CD4-positive, alpha-beta memory T cell (primary cell): ENCODE measurements around the gene CNTN5. TPM values are rescaled to one million over a fixed set of nuclear protein-coding genes. Genes with fewer than 3 reads are reported as not detected.

Source experiments
- CTCF ChIA-PET: fragments of 350-600 bp; sonication (Branson Sonifier 250); formaldehyde crosslinking; loops from one replicate; lab custom pipeline; 2021; ENCODE audit warnings: inconsistent platforms; ENCODE audit not compliant: partially characterized antibody; lab: Charles Lee
- POLR2A ChIA-PET: fragments of 350-600 bp; sonication (Branson Sonifier 250); formaldehyde crosslinking; loops from one replicate; lab custom pipeline; 2021; ENCODE audit not compliant: partially characterized antibody; lab: Charles Lee
- DNase-seq, 5 donors: peaks; one replicate each; pipeline versions ENCODE4 v3.0.0 to v3.0.0-alpha.2; 2020 to 2022; ENCODE audit warnings: mixed read lengths in 1 of 5
- H3K27ac ChIP-seq: one replicate; pipeline ENCODE4 v1.7.0; 2013; ENCODE audit warnings: low read depth, low read length
- H3K27me3 ChIP-seq: 2 replicates; pipeline ENCODE4 v1.7.0; 2013; ENCODE audit warnings: mild to moderate bottlenecking, low read length, moderate library complexity; ENCODE audit not compliant: insufficient read depth
- H3K36me3 ChIP-seq: 2 replicates; pipeline ENCODE4 v1.7.0; 2013; ENCODE audit warnings: mild to moderate bottlenecking, low read length, moderate library complexity; ENCODE audit not compliant: insufficient read depth
- H3K4me1 ChIP-seq: 2 replicates; pipeline ENCODE4 v1.7.0; 2013; ENCODE audit warnings: mild to moderate bottlenecking, low read length, moderate library complexity; ENCODE audit not compliant: insufficient read depth
- H3K4me3 ChIP-seq, 2 donors: one replicate each; pipeline ENCODE4 v1.7.0; 2013; ENCODE audit warnings: low read length in 2 of 2, mild to moderate bottlenecking in 1 of 2
- H3K9me3 ChIP-seq, 2 donors: one replicate each; pipeline ENCODE4 v1.7.0; 2013; ENCODE audit warnings: low read length in 2 of 2, control low read depth in 1 of 2; ENCODE audit not compliant: control insufficient read depth in 1 of 2
- H3K27ac Mint-ChIP-seq, 7 donors: one replicate each; pipeline ENCODE4 v1.8.0; 2020 to 2021; ENCODE audit warnings: mixed read lengths in 7 of 7, mild to moderate bottlenecking in 6 of 7, inconsistent platforms in 3 of 7, moderate library complexity in 3 of 7
- H3K27me3 Mint-ChIP-seq, 2 donors: one replicate each; pipeline ENCODE4 v1.8.0; 2020 to 2021; ENCODE audit warnings: mixed read lengths in 2 of 2
- H3K36me3 Mint-ChIP-seq, 2 donors: one replicate each; pipeline ENCODE4 v1.8.0; 2020 to 2021; ENCODE audit warnings: mixed read lengths in 2 of 2, inconsistent platforms in 1 of 2, mild to moderate bottlenecking in 1 of 2
- H3K4me1 Mint-ChIP-seq, 4 donors: one replicate each; pipeline ENCODE4 v1.8.0; 2020 to 2021; ENCODE audit warnings: mixed read lengths in 4 of 4, mild to moderate bottlenecking in 1 of 4
- H3K4me3 Mint-ChIP-seq, 8 donors: one replicate each; pipeline ENCODE4 v1.8.0; 2020 to 2021; ENCODE audit warnings: mixed read lengths in 8 of 8, mild to moderate bottlenecking in 7 of 8, moderate library complexity in 6 of 8, inconsistent platforms in 3 of 8
- H3K9me3 Mint-ChIP-seq, 8 donors: one replicate each; pipeline ENCODE4 v1.8.0; 2020 to 2021; ENCODE audit warnings: mixed read lengths in 8 of 8, mild to moderate bottlenecking in 5 of 8, inconsistent platforms in 3 of 8, moderate library complexity in 1 of 8
- intact Hi-C: fragments of 100-400 bp; cut with micrococcal nuclease; formaldehyde crosslinking; loops from one replicate; pipeline ENCODE4 v1.15.1; 2023
- polyA plus RNA-seq, 2 donors: library from polyadenylated mRNA; unstranded; fragments of 300-500 nt; fragmentation: Illumina TruSeq; gene quantifications; one replicate each; pipeline ENCODE4 v1.2.3, GENCODE V29; 2021
- total RNA-seq, 2 experiments: library from RNA; stranded (reverse); gene quantifications; one replicate each; pipeline ENCODE4 v1.2.3, GENCODE V29; 2021

CNTN5 gene
- total and polyA plus RNA-seq, 4 experiments from 2014 or later = not detected

DNA sequence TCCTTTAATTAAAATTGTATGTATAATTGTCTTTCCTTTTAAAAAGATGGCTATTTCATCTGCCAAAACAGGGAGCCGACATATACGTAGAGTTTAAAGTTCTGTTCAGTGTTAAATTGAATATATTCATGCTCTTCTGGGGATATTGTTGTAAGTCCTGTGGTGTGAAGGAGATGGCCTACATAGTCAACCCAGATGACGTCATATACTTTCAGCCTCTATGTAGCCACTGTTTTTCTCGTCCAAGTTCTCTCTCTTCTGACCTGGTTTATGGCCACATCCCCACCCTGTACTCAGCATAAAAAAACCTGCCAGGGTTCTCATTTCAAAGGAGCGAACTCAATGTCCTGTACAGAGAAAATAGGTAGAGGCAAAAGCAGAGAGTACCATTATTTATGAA lies 1156.9 kb downstream of the CNTN5 start:
- no peaks in the 10 kb centered on the region for H3K4me1 ChIP-seq
- POLR2A ChIA-PET = no interaction called here
- Mint-ChIP-seq H3K36me3 (no peaks in the 10 kb centered on the region), H3K27ac (no peak overlapping the region), H3K9me3 (peaks cover 2 to 25% (median 10%) of the 10 kb centered on the region in 8 donors), H3K4me1 (no peaks in the 10 kb centered on the region), H3K27me3 (no peaks in the 10 kb centered on the region), H3K4me3 (no peak overlapping the region)
- intact Hi-C loops = no loop called here
- no peak for DNase-seq
- no peak overlapping the region for H3K27ac ChIP-seq
- H3K27me3 ChIP-seq = no peaks in the 10 kb centered on the region
- H3K9me3 ChIP-seq = no peaks in the 10 kb centered on the region
- H3K4me3 ChIP-seq = no peak overlapping the region
- no peaks in the 10 kb centered on the region for H3K36me3 ChIP-seq
- CTCF ChIA-PET = no interaction called here

DNA sequence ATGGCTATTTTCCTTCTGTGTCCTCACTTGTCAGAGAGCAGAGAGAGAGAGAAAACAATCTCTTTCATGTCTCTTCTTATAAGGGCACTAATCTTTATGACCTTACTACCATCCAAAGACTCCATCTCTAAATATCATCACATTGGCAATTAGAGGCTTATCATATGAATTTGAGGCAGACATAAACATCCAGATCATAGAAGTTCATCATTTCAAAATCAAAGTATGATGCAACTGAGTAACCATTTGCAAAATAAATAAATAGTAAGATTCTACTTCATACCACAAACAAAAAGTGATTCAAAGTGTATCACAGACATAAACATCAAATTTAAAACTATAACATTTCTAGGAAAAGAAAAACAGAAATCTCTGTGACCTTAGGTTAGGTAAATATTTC lies 1161.6 kb downstream of the CNTN5 start:
- Histone ChIP-seq H3K27me3 (no peaks in the 10 kb centered on the region), H3K4me3 (no peak overlapping the region), H3K36me3 (no peaks in the 10 kb centered on the region), H3K4me1 (no peaks in the 10 kb centered on the region), H3K27ac (no peak overlapping the region), H3K9me3 (no peaks in the 10 kb centered on the region)
- Mint-ChIP-seq H3K27me3 (no peaks in the 10 kb centered on the region), H3K4me3 (no peak overlapping the region), H3K27ac (no peak overlapping the region), H3K4me1 (no peaks in the 10 kb centered on the region), H3K36me3 (no peaks in the 10 kb centered on the region), H3K9me3 (peaks cover 0 to 33% (median 16%) of the 10 kb centered on the region in 8 donors)
- CTCF ChIA-PET = no interaction called here
- intact Hi-C loops = no loop called here
- DNase-seq = no peak
- POLR2A ChIA-PET = no interaction called here

DNA sequence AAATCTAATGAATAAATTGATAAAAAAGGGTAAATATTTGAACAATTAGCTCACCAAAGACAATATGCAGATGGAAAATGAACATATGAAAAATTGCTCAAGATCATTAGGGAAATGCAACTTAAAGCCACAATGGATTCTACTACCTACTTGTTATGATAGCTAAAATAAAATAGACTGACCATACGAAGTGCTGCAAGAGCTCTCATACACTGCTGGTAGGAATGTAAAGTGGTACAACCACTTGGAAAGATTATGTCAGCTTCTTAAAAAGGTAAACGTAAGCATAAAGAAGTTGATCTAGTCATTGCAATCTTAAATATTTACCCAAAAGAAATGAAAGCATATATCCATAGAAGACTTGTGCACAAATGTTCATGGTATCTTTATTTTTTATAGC lies 1162.2 kb downstream of the CNTN5 start:
- H3K4me1 ChIP-seq = no peaks in the 10 kb centered on the region
- intact Hi-C loops = no loop called here
- no peak overlapping the region for H3K27ac Mint-ChIP-seq
- no peaks in the 10 kb centered on the region for H3K36me3 Mint-ChIP-seq
- H3K4me3 ChIP-seq = no peak overlapping the region
- H3K27me3 ChIP-seq = no peaks in the 10 kb centered on the region
- no peaks in the 10 kb centered on the region for H3K27me3 Mint-ChIP-seq
- DNase-seq = no peak
- no peaks in the 10 kb centered on the region for H3K36me3 ChIP-seq
- no peaks in the 10 kb centered on the region for H3K4me1 Mint-ChIP-seq
- no peak overlapping the region for H3K27ac ChIP-seq
- H3K9me3 Mint-ChIP-seq = peaks cover 0 to 34% (median 15%) of the 10 kb centered on the region in 8 donors
- ChIA-PET CTCF (interaction anchor here (1.5 kb wide), 1 partner anchor 38 kb away, joined by 3 read pairs; no protein-coding TSS in a partner anchor), POLR2A (no interaction called here)
- no peaks in the 10 kb centered on the region for H3K9me3 ChIP-seq
- H3K4me3 Mint-ChIP-seq = no peak overlapping the region

DNA sequence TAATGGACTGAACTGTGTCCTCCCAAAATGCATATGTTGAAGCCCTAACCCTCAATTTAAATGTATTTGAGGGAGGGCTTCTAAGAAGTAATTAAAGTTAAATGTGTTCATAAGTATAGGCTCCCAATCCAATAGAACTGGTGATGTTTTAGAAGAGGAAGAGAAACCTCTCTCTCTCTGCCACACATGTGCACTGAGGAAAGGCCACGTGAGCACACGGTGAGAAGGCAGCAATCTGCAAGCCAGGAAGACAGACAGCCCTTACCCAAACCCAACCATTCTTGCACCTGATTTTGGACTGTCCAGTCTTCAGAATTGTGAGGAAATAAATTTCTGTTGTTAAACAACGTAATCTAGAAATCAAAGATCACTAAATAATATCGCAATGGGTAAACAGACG lies 1164.8 kb downstream of the CNTN5 start:
- H3K36me3 Mint-ChIP-seq = no peaks in the 10 kb centered on the region
- DNase-seq = no peak
- no peak overlapping the region for H3K27ac Mint-ChIP-seq
- Histone ChIP-seq H3K9me3 (no peaks in the 10 kb centered on the region), H3K4me1 (no peaks in the 10 kb centered on the region), H3K36me3 (no peaks in the 10 kb centered on the region), H3K4me3 (no peak overlapping the region), H3K27ac (no peak overlapping the region), H3K27me3 (no peaks in the 10 kb centered on the region)
- H3K4me1 Mint-ChIP-seq = no peaks in the 10 kb centered on the region
- H3K9me3 Mint-ChIP-seq = peaks cover 0 to 32% (median 13%) of the 10 kb centered on the region in 8 donors
- no peak overlapping the region for H3K4me3 Mint-ChIP-seq
- ChIA-PET CTCF (no interaction called here), POLR2A (no interaction called here)
- intact Hi-C loops = no loop called here
- no peaks in the 10 kb centered on the region for H3K27me3 Mint-ChIP-seq

DNA sequence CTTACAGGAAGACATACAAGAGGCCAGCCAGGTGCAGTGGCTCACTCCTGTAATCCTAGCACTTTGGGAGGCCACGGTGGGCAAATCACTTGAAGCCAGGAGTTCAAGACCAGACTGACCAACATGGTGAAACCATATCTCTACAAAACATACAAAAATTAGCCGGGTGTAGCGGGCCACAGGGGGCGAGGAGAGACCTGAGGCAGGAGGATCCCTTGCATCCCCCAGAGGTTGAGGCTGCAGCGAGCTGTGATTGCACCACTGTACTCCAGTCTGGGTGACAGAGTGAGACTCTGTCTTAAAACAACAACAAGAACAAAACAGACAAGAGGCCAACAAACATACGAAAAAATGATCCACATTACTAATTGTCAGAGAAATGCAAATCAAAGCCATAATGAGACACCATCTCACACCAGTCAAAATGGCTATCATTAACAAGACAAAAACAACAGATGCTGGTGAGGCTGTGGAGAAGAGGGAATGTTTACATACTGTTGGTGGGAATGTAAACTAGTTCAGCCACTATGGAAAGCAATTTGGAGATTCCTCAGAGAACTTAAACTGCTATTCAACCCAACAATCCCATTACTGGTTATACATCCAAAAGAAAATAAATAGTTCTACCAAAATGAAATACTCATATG lies 1167.5 kb downstream of the CNTN5 start:
- H3K36me3 Mint-ChIP-seq = no peaks in the 10 kb centered on the region
- DNase-seq = no peak
- CTCF ChIA-PET = no interaction called here
- no peaks in the 10 kb centered on the region for H3K27me3 ChIP-seq
- no peak overlapping the region for H3K4me3 Mint-ChIP-seq
- peaks cover 0 to 31% (median 13%) of the 10 kb centered on the region in 8 donors for H3K9me3 Mint-ChIP-seq
- intact Hi-C loops = no loop called here
- H3K4me1 Mint-ChIP-seq = no peaks in the 10 kb centered on the region
- H3K36me3 ChIP-seq = no peaks in the 10 kb centered on the region
- no peaks in the 10 kb centered on the region for H3K9me3 ChIP-seq
- no peaks in the 10 kb centered on the region for H3K27me3 Mint-ChIP-seq
- no peaks in the 10 kb centered on the region for H3K4me1 ChIP-seq
- no peak overlapping the region for H3K27ac Mint-ChIP-seq
- H3K27ac ChIP-seq = no peak overlapping the region
- POLR2A ChIA-PET = no interaction called here
- H3K4me3 ChIP-seq = no peak overlapping the region

DNA sequence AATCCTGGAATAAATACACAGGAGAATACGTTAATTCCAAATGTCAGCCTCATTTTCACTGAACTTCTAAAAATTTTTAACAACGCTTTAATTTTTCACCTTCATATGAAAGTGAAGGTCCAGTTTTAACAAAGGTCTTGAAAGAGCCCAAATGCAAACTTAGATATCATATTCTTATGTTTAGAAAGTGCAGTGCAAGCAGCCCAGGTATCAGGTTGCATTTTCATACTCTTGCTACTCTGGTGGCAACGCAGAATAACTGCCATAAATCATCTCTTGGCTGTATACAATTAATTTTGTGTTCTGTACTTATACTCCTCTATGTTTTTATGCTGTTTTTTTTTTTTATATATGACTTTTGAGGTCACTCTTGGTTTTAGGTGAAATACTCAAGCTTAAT lies 1169.6 kb downstream of the CNTN5 start:
- H3K9me3 ChIP-seq = no peaks in the 10 kb centered on the region
- Mint-ChIP-seq H3K27me3 (no peaks in the 10 kb centered on the region), H3K4me3 (no peak overlapping the region), H3K27ac (no peak overlapping the region), H3K36me3 (no peaks in the 10 kb centered on the region), H3K9me3 (peaks cover 0 to 21% (median 10%) of the 10 kb centered on the region in 8 donors), H3K4me1 (no peaks in the 10 kb centered on the region)
- H3K4me3 ChIP-seq = no peak overlapping the region
- no peak overlapping the region for H3K27ac ChIP-seq
- no peaks in the 10 kb centered on the region for H3K36me3 ChIP-seq
- intact Hi-C loops = no loop called here
- POLR2A ChIA-PET = no interaction called here
- no peaks in the 10 kb centered on the region for H3K4me1 ChIP-seq
- no peaks in the 10 kb centered on the region for H3K27me3 ChIP-seq
- no peak for DNase-seq
- CTCF ChIA-PET = no interaction called here

DNA sequence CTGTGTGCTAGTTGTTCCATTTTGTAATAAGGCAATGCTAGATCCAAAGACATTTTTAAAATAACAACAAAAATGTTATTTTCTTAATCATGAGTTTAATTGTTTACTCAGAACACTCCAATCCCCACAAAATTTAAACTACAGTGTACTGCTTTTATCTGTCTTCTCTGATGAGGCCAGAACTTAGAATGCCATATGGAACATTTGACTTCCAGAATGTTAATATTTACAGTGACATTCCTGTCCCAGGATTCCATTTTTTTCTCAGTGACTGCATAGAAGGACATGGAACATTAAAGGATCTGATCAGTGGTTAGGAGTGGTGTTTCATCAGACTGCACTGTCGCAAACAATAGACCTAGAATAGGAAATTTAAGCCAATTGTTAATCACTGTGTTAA lies 1171.4 kb downstream of the CNTN5 start:
- H3K4me1 Mint-ChIP-seq = peaks cover 0 to 3% (median 0%) of the 10 kb centered on the region in 4 donors
- H3K4me3 ChIP-seq = no peak overlapping the region
- no peaks in the 10 kb centered on the region for H3K36me3 ChIP-seq
- H3K27me3 ChIP-seq = no peaks in the 10 kb centered on the region
- H3K9me3 ChIP-seq = no peaks in the 10 kb centered on the region
- ChIA-PET CTCF (no interaction called here), POLR2A (interaction anchor here (0.6 kb wide), 1 partner anchor 33 kb away, joined by 3 read pairs; no protein-coding TSS in a partner anchor)
- no peak overlapping the region for H3K27ac Mint-ChIP-seq
- H3K4me3 Mint-ChIP-seq = no peak overlapping the region
- intact Hi-C loops = no loop called here
- peaks cover 2 to 19% (median 13%) of the 10 kb centered on the region in 8 donors for H3K9me3 Mint-ChIP-seq
- no peaks in the 10 kb centered on the region for H3K4me1 ChIP-seq
- DNase-seq = no peak
- no peak overlapping the region for H3K27ac ChIP-seq
- H3K36me3 Mint-ChIP-seq = no peaks in the 10 kb centered on the region
- H3K27me3 Mint-ChIP-seq = no peaks in the 10 kb centered on the region
